WTC11 (cell line): ENCODE data around the gene CDS1. TPM values are rescaled to one million over a fixed set of nuclear protein-coding genes. Genes with fewer than 3 reads are reported as not detected.
A peak's percentile ranks its signal among the peaks of the same experiment; 100 is the strongest.

ENCODE experiments used
- ATAC-seq: fragments of 200-7000 bp; cut with Tn5 transposase; 2 replicates; pipeline ENCODE4 v1.10.0; 2021; ENCODE audit warnings: mild to moderate bottlenecking, moderate library complexity
- CTCF ChIA-PET: fragments of 300-600 bp; sonication (Branson Sonifier 250); formaldehyde crosslinking; loops from one replicate; lab custom pipeline; 2021; ENCODE audit warnings: antibody characterized with exemption; lab: Charles Lee
- POLR2A ChIA-PET: fragments of 350-600 bp; sonication (Branson Sonifier 250); formaldehyde crosslinking; loops from one replicate; lab custom pipeline; 2021; ENCODE audit warnings: antibody characterized with exemption; lab: Charles Lee
- DNase-seq: peaks from one replicate; pipeline ENCODE4 v3.0.0; 2021; ENCODE audit warnings: low spot score
- H3K27ac Mint-ChIP-seq: 2 replicates; pipeline ENCODE4 v1.8.0; 2021; ENCODE audit warnings: mixed read lengths
- H3K27me3 Mint-ChIP-seq: 2 replicates; pipeline ENCODE4 v1.8.0; 2021; ENCODE audit warnings: low read depth, mild to moderate bottlenecking, moderate library complexity, mixed read lengths
- H3K36me3 Mint-ChIP-seq: 2 replicates; pipeline ENCODE4 v1.8.0; 2021; ENCODE audit warnings: mixed read lengths
- H3K4me1 Mint-ChIP-seq: 2 replicates; pipeline ENCODE4 v1.8.0; 2022; ENCODE audit warnings: mixed read lengths
- H3K4me3 Mint-ChIP-seq: 2 replicates; pipeline ENCODE4 v1.8.0; 2021; ENCODE audit warnings: mild to moderate bottlenecking, moderate library complexity, mixed read lengths
- H3K9me3 Mint-ChIP-seq: 2 replicates; pipeline ENCODE4 v1.8.0; 2021; ENCODE audit warnings: mixed read lengths
- AR ChIP-seq: fragments of 250-450 bp; sonication (Bioruptor Pico); IDR thresholded peaks from 2 replicates; pipeline ENCODE4 v1.9.0; 2021; ENCODE audit warnings: mild to moderate bottlenecking
- ATF6 ChIP-seq: sonication (generic); formaldehyde crosslinking; IDR thresholded peaks from 2 replicates; pipeline ENCODE4 v1.8.1; 2023; ENCODE audit warnings: mild to moderate bottlenecking, missing genetic modification reagents
- CDX4 ChIP-seq: fragments of 250-450 bp; sonication (Bioruptor Pico); IDR thresholded peaks from 2 replicates; pipeline ENCODE4 v1.9.0; 2021; ENCODE audit warnings: moderate library complexity, mild to moderate bottlenecking, inconsistent platforms, borderline replicate concordance
- FOXP4 ChIP-seq: sonication (generic); formaldehyde crosslinking; IDR thresholded peaks from 2 replicates; pipeline ENCODE4 v1.8.0; 2022; ENCODE audit warnings: mild to moderate bottlenecking, missing genetic modification reagents
- HMGA2 ChIP-seq: fragments of 250-450 bp; sonication (Bioruptor Pico); IDR thresholded peaks from 2 replicates; pipeline ENCODE4 v1.4.0; 2021; ENCODE audit warnings: mild to moderate bottlenecking, moderate library complexity
- JUN ChIP-seq: sonication (generic); formaldehyde crosslinking; IDR thresholded peaks from 2 replicates; pipeline ENCODE4 v1.8.0; 2023; ENCODE audit warnings: mild to moderate bottlenecking, missing genetic modification reagents
- MYBL2 ChIP-seq: sonication (generic); formaldehyde crosslinking; IDR thresholded peaks from 2 replicates; pipeline ENCODE4 v1.8.1; 2023; ENCODE audit warnings: mild to moderate bottlenecking, moderate library complexity, missing genetic modification reagents
- NFYB ChIP-seq: sonication (generic); formaldehyde crosslinking; conservative IDR thresholded peaks from 2 replicates; pipeline ENCODE4 v1.8.0; 2022; ENCODE audit warnings: low read depth, missing genetic modification reagents
- PRDM15 ChIP-seq: sonication (generic); formaldehyde crosslinking; IDR thresholded peaks from 2 replicates; pipeline ENCODE4 v1.8.0; 2022; ENCODE audit warnings: missing genetic modification reagents
- STAT6 ChIP-seq: sonication (generic); formaldehyde crosslinking; conservative IDR thresholded peaks from 2 replicates; pipeline ENCODE4 v1.8.1; 2023; ENCODE audit warnings: mild to moderate bottlenecking, low read depth, missing genetic modification reagents, moderate library complexity
- USF1 ChIP-seq: sonication (generic); formaldehyde crosslinking; IDR thresholded peaks from 2 replicates; pipeline ENCODE4 v1.8.0; 2022; ENCODE audit warnings: mild to moderate bottlenecking, missing genetic modification reagents
- ZNF416 ChIP-seq: fragments of 250-450 bp; sonication (Bioruptor Pico); IDR thresholded peaks from 2 replicates; pipeline ENCODE4 v1.9.0; 2021; ENCODE audit warnings: mild to moderate bottlenecking, inconsistent platforms
- ZNF532 ChIP-seq: fragments of 250-450 bp; sonication (Bioruptor Pico); IDR thresholded peaks from 2 replicates; pipeline ENCODE4 v1.9.0; 2021; ENCODE audit warnings: mild to moderate bottlenecking, borderline replicate concordance
- total RNA-seq: library from RNA; stranded (reverse); gene quantifications from 3 replicates; pipeline ENCODE4 v1.2.3, GENCODE V29; 2021

Gene CDS1
- total RNA-seq, 1 experiment from 2014 or later: 18.3 TPM

- no peak for DNase-seq
- ATAC-seq: no peak
- no peak for TF ChIP-seq ZNF416 (CRISPR knock-in tag)
- TF ChIP-seq HMGA2 (CRISPR knock-in tag): no peak
- no peak for TF ChIP-seq JUN (CRISPR knock-in tag)
- POLR2A ChIA-PET: no interaction called here
- peak overlapping the region; percentile 22; the same call in 1 of the 2 replicates for H3K27ac Mint-ChIP-seq
- no peak overlapping the region for H3K4me3 Mint-ChIP-seq
- H3K9me3 Mint-ChIP-seq: no peaks in the 10 kb centered on the region
- CTCF ChIA-PET: no interaction called here
- H3K36me3 Mint-ChIP-seq: peaks cover 51% of the 10 kb centered on the region
- peaks cover 15% of the 10 kb centered on the region for H3K4me1 Mint-ChIP-seq
- H3K27me3 Mint-ChIP-seq: no peaks in the 10 kb centered on the region
These were observed 100.3 kb downstream of the CDS1 start for GRCh38 chr4:84683064-84683850.

- POLR2A ChIA-PET: no interaction called here
- ATAC-seq (no peak), DNase-seq (no peak)
- Mint-ChIP-seq H3K27me3 (no peaks in the 10 kb centered on the region), H3K27ac (no peak overlapping the region), H3K4me3 (no peak overlapping the region), H3K36me3 (peaks cover 45% of the 10 kb centered on the region), H3K9me3 (no peaks in the 10 kb centered on the region), H3K4me1 (peaks cover 15% of the 10 kb centered on the region)
- CTCF ChIA-PET: no interaction called here
- TF ChIP-seq USF1 (CRISPR knock-in tag) (no peak), PRDM15 (CRISPR knock-in tag) (no peak), ZNF532 (no peak), STAT6 (CRISPR knock-in tag) (no peak), AR (CRISPR knock-in tag) (no peak), CDX4 (CRISPR knock-in tag) (no peak), NFYB (CRISPR knock-in tag) (no peak), ATF6 (CRISPR knock-in tag) (no peak), FOXP4 (CRISPR knock-in tag) (no peak), MYBL2 (CRISPR knock-in tag) (no peak)
These were observed 101.4 kb downstream of the CDS1 start for GRCh38 chr4:84684361-84684760.
